Lower lobe of right lung (tissue), 2 donors: ENCODE data around the gene PAQR8. TPM values are rescaled to one million over a fixed set of nuclear protein-coding genes. Genes with fewer than 3 reads are reported as not detected.
A peak's percentile ranks its signal among the peaks of the same experiment; 100 is the strongest.

Experiments
- ATAC-seq, 2 donors: fragments of 200-7000 bp; cut with Tn5 transposase; one replicate each; pipeline ENCODE4 v1.9.1; 2020 to 2022; ENCODE audit warnings: mild to moderate bottlenecking in 2 of 2, moderate library complexity in 2 of 2
- DNase-seq: peaks from one replicate; pipeline ENCODE4 v3.0.0-alpha.2; 2020
- H3K27ac ChIP-seq: fragments of 200-600 bp; one replicate; pipeline ENCODE4 v1.8.0; 2022
- H3K27me3 ChIP-seq: fragments of 200-600 bp; one replicate; pipeline ENCODE4 v1.8.0; 2022; ENCODE audit warnings: low read depth
- H3K36me3 ChIP-seq: fragments of 200-600 bp; one replicate; pipeline ENCODE4 v1.8.0; 2022; ENCODE audit warnings: mild to moderate bottlenecking
- H3K4me1 ChIP-seq: fragments of 200-600 bp; one replicate; pipeline ENCODE4 v1.8.0; 2022
- H3K4me3 ChIP-seq: fragments of 200-600 bp; one replicate; pipeline ENCODE4 v1.8.0; 2022; ENCODE audit warnings: mild to moderate bottlenecking
- H3K9me3 ChIP-seq: fragments of 200-600 bp; one replicate; pipeline ENCODE4 v1.8.0; 2022
- intact Hi-C: fragments of 100-400 bp; cut with DNase I; formaldehyde crosslinking; loops from one replicate; pipeline ENCODE4 v1.11.0; 2022
- total RNA-seq: library from RNA; stranded (reverse); fragmentation: NEBNext Ultra II Directional; extraction: Animal tissue kit (Norgen Biotek cat#: 25700); gene quantifications from one replicate; pipeline ENCODE4 v1.2.1, GENCODE V29; 2021
- TF ChIP-seq, protein P1 (sequence below): fragments of 200-600 bp; IDR thresholded peaks from one replicate; pipeline ENCODE4 v1.8.0; 2022; ENCODE audit warnings: antibody characterized with exemption, mild to moderate bottlenecking
- donor health status: DM: no; HTN: yes; CAD: no; lungs with severe emphysema.

PAQR8 gene
- total RNA-seq, 1 donor from 2014 or later = 6.8 TPM

DNA sequence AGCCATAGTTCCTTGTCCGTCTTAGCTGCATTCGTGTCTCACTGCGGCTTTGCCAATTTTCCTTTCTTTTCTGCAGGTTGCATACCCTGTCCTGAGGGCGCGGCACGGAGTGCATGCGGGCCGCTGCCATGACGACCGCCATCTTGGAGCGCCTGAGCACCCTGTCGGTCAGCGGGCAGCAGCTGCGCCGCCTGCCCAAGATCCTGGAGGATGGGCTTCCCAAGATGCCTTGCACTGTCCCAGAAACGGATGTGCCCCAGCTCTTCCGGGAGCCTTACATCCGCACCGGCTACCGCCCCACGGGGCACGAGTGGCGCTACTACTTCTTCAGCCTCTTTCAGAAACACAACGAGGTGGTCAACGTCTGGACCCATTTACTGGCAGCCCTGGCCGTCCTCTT is 41.1 kb downstream of the PAQR8 start:
- peak in 1 of 2 donors; percentile 37 for ATAC-seq
- peaks cover 6% of the 10 kb centered on the region for H3K4me1 ChIP-seq
- H3K27ac ChIP-seq = no peak overlapping the region
- H3K9me3 ChIP-seq = no peaks in the 10 kb centered on the region
- TF ChIP-seq, protein P1, sequence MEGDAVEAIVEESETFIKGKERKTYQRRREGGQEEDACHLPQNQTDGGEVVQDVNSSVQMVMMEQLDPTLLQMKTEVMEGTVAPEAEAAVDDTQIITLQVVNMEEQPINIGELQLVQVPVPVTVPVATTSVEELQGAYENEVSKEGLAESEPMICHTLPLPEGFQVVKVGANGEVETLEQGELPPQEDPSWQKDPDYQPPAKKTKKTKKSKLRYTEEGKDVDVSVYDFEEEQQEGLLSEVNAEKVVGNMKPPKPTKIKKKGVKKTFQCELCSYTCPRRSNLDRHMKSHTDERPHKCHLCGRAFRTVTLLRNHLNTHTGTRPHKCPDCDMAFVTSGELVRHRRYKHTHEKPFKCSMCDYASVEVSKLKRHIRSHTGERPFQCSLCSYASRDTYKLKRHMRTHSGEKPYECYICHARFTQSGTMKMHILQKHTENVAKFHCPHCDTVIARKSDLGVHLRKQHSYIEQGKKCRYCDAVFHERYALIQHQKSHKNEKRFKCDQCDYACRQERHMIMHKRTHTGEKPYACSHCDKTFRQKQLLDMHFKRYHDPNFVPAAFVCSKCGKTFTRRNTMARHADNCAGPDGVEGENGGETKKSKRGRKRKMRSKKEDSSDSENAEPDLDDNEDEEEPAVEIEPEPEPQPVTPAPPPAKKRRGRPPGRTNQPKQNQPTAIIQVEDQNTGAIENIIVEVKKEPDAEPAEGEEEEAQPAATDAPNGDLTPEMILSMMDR = no peak
- peaks cover 24% of the 10 kb centered on the region for H3K36me3 ChIP-seq
- no peak overlapping the region for H3K4me3 ChIP-seq
- intact Hi-C loops = loop anchor here (10.0 kb wide), 1 partner anchor 118 kb away; the partner anchor contains the start of gene MCM3
- no peaks in the 10 kb centered on the region for H3K27me3 ChIP-seq
- no peak for DNase-seq

DNA sequence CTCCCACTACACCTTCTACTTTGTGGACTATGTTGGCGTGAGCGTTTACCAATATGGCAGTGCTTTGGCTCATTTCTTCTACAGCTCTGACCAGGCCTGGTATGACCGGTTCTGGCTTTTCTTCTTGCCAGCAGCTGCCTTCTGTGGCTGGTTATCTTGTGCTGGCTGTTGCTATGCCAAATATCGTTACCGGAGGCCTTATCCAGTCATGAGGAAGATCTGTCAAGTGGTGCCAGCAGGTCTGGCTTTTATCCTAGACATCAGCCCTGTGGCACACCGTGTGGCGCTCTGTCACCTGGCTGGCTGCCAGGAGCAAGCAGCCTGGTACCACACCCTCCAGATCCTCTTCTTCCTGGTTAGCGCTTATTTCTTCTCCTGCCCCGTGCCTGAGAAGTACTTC is 41.7 kb downstream of the PAQR8 start:
- Histone ChIP-seq H3K27me3 (no peaks in the 10 kb centered on the region), H3K36me3 (peaks cover 24% of the 10 kb centered on the region), H3K4me1 (peaks cover 6% of the 10 kb centered on the region), H3K27ac (no peak overlapping the region), H3K4me3 (no peak overlapping the region), H3K9me3 (no peaks in the 10 kb centered on the region)
- TF ChIP-seq, protein P1 = no peak
- intact Hi-C loops = loop anchor here (10.0 kb wide), 1 partner anchor 119 kb away; the partner anchor contains the start of gene MCM3
- DNase-seq (no peak), ATAC-seq (peak in 1 of 2 donors; percentile 15)

DNA sequence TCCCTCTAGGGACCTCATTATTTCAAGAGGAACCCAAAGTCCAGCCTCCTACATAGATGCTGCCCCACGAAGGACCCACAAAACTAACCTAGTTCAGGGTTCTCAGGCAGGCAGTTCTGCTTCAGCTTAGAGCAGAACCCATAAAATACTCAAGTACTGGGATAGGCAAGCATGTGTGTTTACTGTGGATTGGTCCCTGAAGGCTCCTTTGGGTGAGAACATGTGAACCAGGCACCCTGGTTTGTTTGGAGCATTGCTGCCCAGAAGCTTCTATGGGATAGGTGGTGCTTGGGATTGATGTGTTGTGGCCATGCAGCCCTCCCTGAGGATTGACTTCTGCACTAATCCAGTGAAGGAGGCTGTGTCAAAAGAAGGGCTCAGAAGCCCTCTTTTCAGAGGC is 43.3 kb downstream of the PAQR8 start:
- intact Hi-C loops = loop anchor here (10.0 kb wide), 1 partner anchor 120 kb away; the partner anchor contains the start of gene MCM3
- no peak overlapping the region for H3K4me3 ChIP-seq
- H3K9me3 ChIP-seq = no peaks in the 10 kb centered on the region
- ATAC-seq (no peak), DNase-seq (no peak)
- H3K27me3 ChIP-seq = no peaks in the 10 kb centered on the region
- H3K27ac ChIP-seq = no peak overlapping the region
- TF ChIP-seq, protein P1 = no peak
- H3K36me3 ChIP-seq = peaks cover 24% of the 10 kb centered on the region
- peaks cover under 1% of the 10 kb centered on the region for H3K4me1 ChIP-seq

DNA sequence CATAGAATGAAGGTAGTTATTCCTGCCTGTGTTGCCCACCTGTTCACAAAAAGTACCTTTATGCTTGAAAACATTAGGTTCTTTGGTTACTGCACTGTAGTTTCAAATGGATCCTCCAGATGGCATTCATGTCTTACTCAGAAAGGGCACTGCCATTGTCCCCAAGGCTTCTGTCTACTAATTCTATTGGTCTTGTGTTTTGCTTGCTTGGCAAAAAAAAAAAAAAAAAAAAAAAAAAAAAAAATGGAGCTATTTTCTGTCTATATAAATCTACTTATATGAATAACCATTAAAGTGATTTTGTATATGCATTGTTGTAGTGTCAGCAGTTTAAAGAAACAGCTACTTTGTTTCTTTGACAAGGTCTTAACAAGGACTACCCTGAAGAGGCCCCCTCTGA is 45.5 kb downstream of the PAQR8 start:
- peaks cover 24% of the 10 kb centered on the region for H3K36me3 ChIP-seq
- intact Hi-C loops = loop anchor here (10.0 kb wide), 1 partner anchor 123 kb away; the partner anchor contains the start of gene MCM3
- H3K4me1 ChIP-seq = no peaks in the 10 kb centered on the region
- ATAC-seq (peak; percentile 41 to 55), DNase-seq (no peak)
- no peak overlapping the region for H3K4me3 ChIP-seq
- no peaks in the 10 kb centered on the region for H3K27me3 ChIP-seq
- H3K9me3 ChIP-seq = no peaks in the 10 kb centered on the region
- no peak overlapping the region for H3K27ac ChIP-seq
- TF ChIP-seq, protein P1 = peak; percentile 38

DNA sequence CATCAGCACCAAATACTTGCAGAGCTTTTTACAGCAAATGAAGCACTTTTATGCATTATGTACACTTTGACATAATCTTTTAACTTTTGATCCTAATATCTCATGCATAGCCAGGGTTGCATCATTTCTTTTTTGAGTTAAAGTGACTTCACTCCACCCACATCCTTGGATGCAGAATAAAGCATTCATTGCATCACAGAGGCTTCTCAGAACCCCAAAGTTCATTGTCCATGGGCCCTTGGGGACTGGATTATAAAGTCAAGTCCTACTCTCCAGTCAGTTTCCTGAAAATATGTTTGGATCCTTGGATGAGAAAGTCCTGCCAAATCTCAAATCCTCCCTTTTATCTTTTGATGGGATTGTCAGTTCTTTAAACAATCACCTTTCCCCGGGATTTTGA is 47.5 kb downstream of the PAQR8 start:
- ATAC-seq (no peak), DNase-seq (no peak)
- Histone ChIP-seq H3K4me1 (no peaks in the 10 kb centered on the region), H3K36me3 (peaks cover 9% of the 10 kb centered on the region), H3K4me3 (no peak overlapping the region), H3K9me3 (no peaks in the 10 kb centered on the region), H3K27ac (no peak overlapping the region), H3K27me3 (no peaks in the 10 kb centered on the region)
- TF ChIP-seq, protein P1 = no peak
- intact Hi-C loops = loop anchor here (10.0 kb wide), 1 partner anchor 125 kb away; the partner anchor contains the start of gene MCM3
